A673 (cell line): ENCODE results near the gene NRXN2. TPM values are rescaled to one million over a fixed set of nuclear protein-coding genes. Genes with fewer than 3 reads are reported as not detected.

ENCODE experiments used
- BruUV-seq: library from RNA; stranded (reverse); fragments of 400-500 nt; replicated peaks from 2 replicates; lab custom pipeline; 2021; lab: Mats Ljungman, UMichigan
- CTCF ChIA-PET: fragments of 300-600 bp; sonication (Branson Sonifier 250); formaldehyde crosslinking; loops from one replicate; lab custom pipeline; 2022; ENCODE audit warnings: antibody characterized with exemption; lab: Charles Lee
- POLR2A ChIA-PET: fragments of 300-600 bp; sonication (Branson Sonifier 250); formaldehyde crosslinking; loops from one replicate; lab custom pipeline; 2022; ENCODE audit warnings: antibody characterized with exemption; ENCODE audit not compliant: low non-redundant PET; lab: Charles Lee
- DNase-seq: peaks from one replicate; pipeline ENCODE4 v3.0.0-alpha.2; 2015; ENCODE audit warnings: low spot score
- H3K27ac ChIP-seq: fragments of 200-600 bp; sonication (generic); 2 replicates; pipeline ENCODE4 v1.5.1; 2016; ENCODE audit warnings: mixed run types, low read depth, mild to moderate bottlenecking, mixed read lengths, antibody characterized with exemption, low read length; ENCODE audit not compliant: poor library complexity, severe bottlenecking
- H3K27me3 ChIP-seq: fragments of 200-600 bp; sonication (generic); replicated peaks from 2 replicates; pipeline ENCODE4 v1.6.1; 2017; ENCODE audit warnings: mixed run types, low read depth, mild to moderate bottlenecking, mixed read lengths, antibody characterized with exemption, low read length; ENCODE audit not compliant: insufficient read depth, poor library complexity
- H3K36me3 ChIP-seq: fragments of 200-600 bp; sonication (generic); 2 replicates; pipeline ENCODE4 v1.6.1; 2016; ENCODE audit warnings: mixed run types, mild to moderate bottlenecking, mixed read lengths, antibody characterized with exemption, low read length; ENCODE audit not compliant: insufficient read depth, poor library complexity, severe bottlenecking
- H3K4me1 ChIP-seq: fragments of 200-600 bp; sonication (generic); 2 replicates; pipeline ENCODE4 v1.6.1; 2017; ENCODE audit warnings: mixed run types, mild to moderate bottlenecking, mixed read lengths, antibody characterized with exemption, low read length; ENCODE audit not compliant: insufficient read depth, poor library complexity, severe bottlenecking
- H3K4me3 ChIP-seq: fragments of 200-600 bp; sonication (generic); 2 replicates; pipeline ENCODE4 v1.5.1; 2016; ENCODE audit warnings: low read depth, mixed run types, mild to moderate bottlenecking, mixed read lengths, low read length; ENCODE audit not compliant: poor library complexity, severe bottlenecking
- H3K9me3 ChIP-seq: fragments of 200-600 bp; sonication (generic); 2 replicates; pipeline ENCODE4 v1.6.1; 2016; ENCODE audit warnings: mixed run types, low read depth, mild to moderate bottlenecking, mixed read lengths, antibody characterized with exemption, low read length; ENCODE audit not compliant: poor library complexity, severe bottlenecking
- CTCF ChIP-seq: fragments of 300-800, 200-600 bp; sonication (generic); conservative IDR thresholded peaks from 2 replicates; pipeline ENCODE4 v1.5.1; 2017; ENCODE audit warnings: low read depth, mild to moderate bottlenecking, antibody characterized with exemption, low read length, moderate library complexity, mixed read lengths
- EZH2 ChIP-seq: fragments of 200-600 bp; sonication (generic); IDR thresholded peaks from 2 replicates; pipeline ENCODE4 v1.6.1; 2017; ENCODE audit warnings: borderline replicate concordance, low read depth, mild to moderate bottlenecking, mixed read lengths, antibody characterized with exemption, low read length; ENCODE audit not compliant: poor library complexity, severe bottlenecking
- intact Hi-C: fragments of 100-400 bp; cut with micrococcal nuclease; formaldehyde crosslinking; loops from one replicate; pipeline ENCODE4 v1.10.0; 2022; ENCODE audit not compliant: unreplicated experiment
- total RNA-seq: library from RNA; stranded (reverse); gene quantifications from 2 replicates; pipeline ENCODE4 v1.2.3, GENCODE V29; 2021

The NRXN2 gene
- total RNA-seq, 1 experiment from 2014 or later = 5.0 TPM

- H3K36me3 ChIP-seq = no peaks in the 10 kb centered on the region
- DNase-seq = no peak
- intact Hi-C loops = no loop called here
- ChIA-PET CTCF (no interaction called here), POLR2A (no interaction called here)
- BruUV-seq = no TSS peak
- no peaks in the 10 kb centered on the region for H3K9me3 ChIP-seq
- no peaks in the 10 kb centered on the region for H3K27me3 ChIP-seq
- TF ChIP-seq EZH2 (no peak), CTCF (no peak)
- no peak overlapping the region for H3K27ac ChIP-seq
- H3K4me1 ChIP-seq = no peaks in the 10 kb centered on the region
- no peak overlapping the region for H3K4me3 ChIP-seq
Observed at GRCh38 chr11:64560139-64560771, 162.7 kb downstream of the NRXN2 start.

GRCh38 chr11:64559351-64560138, 163.5 kb downstream of the NRXN2 start:
- ChIA-PET CTCF (interaction anchor here (0.6 kb wide), 1 partner anchor 205 kb away, joined by 3 read pairs; no protein-coding TSS in a partner anchor), POLR2A (no interaction called here)
- no peak overlapping the region for H3K4me3 ChIP-seq
- no peaks in the 10 kb centered on the region for H3K36me3 ChIP-seq
- no peak for TF ChIP-seq EZH2
- no peak for TF ChIP-seq CTCF
- no peak overlapping the region for H3K27ac ChIP-seq
- intact Hi-C loops = no loop called here
- no peak for DNase-seq
- BruUV-seq = no TSS peak
- no peaks in the 10 kb centered on the region for H3K9me3 ChIP-seq
- H3K4me1 ChIP-seq = no peaks in the 10 kb centered on the region
- H3K27me3 ChIP-seq = no peaks in the 10 kb centered on the region

GRCh38 chr11:64558869-64559268, 164.1 kb downstream of the NRXN2 start:
- intact Hi-C loops = no loop called here
- Histone ChIP-seq H3K4me3 (no peak overlapping the region), H3K4me1 (no peaks in the 10 kb centered on the region), H3K27me3 (no peaks in the 10 kb centered on the region), H3K9me3 (no peaks in the 10 kb centered on the region), H3K36me3 (no peaks in the 10 kb centered on the region), H3K27ac (no peak overlapping the region)
- ChIA-PET POLR2A (no interaction called here), CTCF (no interaction called here)
- DNase-seq = no peak
- no TSS peak for BruUV-seq
- TF ChIP-seq CTCF = no peak
- TF ChIP-seq EZH2 = no peak
